Neutrophil (primary cell): ENCODE results near the gene PPM1G.
A peak's percentile ranks its signal among the peaks of the same experiment; 100 is the strongest.
"Not testable (repeated sequence)": the region's sequence is repeated elsewhere in the genome, so short reads cannot be mapped to it uniquely, and the experiment has no call there.

Experiments used
- H3K27ac ChIP-seq: fragments of 200-600 bp; sonication (generic); 2 replicates; pipeline ENCODE4 v1.5.1; 2016; ENCODE audit warnings: mild to moderate bottlenecking, moderate library complexity
- H3K27me3 ChIP-seq: fragments of 200-600 bp; sonication (generic); 2 replicates; pipeline ENCODE4 v1.6.0; 2016; ENCODE audit warnings: mild to moderate bottlenecking
- H3K36me3 ChIP-seq: fragments of 200-600 bp; sonication (generic); 2 replicates; pipeline ENCODE4 v1.5.1; 2017
- H3K4me1 ChIP-seq, 2 experiments: fragments of 200-600 bp in 1 of 2; sonication (generic) in 1 of 2; 1 replicate in 1 of 2; 2 replicates in 1 of 2; pipeline versions ENCODE4 v1.5.1 to v1.6.1; 2013 to 2016; ENCODE audit warnings: low read depth in 1 of 2, low read length in 1 of 2, mild to moderate bottlenecking in 1 of 2, moderate library complexity in 1 of 2; ENCODE audit not compliant: control insufficient read depth in 1 of 2, insufficient read depth in 1 of 2
- H3K4me3 ChIP-seq, 2 experiments: fragments of 200-600 bp in 1 of 2; sonication (generic) in 1 of 2; 1 replicate in 1 of 2; 2 replicates in 1 of 2; pipeline ENCODE4 v1.5.1; 2013 to 2016; ENCODE audit warnings: low read depth in 1 of 2, low read length in 1 of 2, mild to moderate bottlenecking in 1 of 2, moderate library complexity in 1 of 2
- H3K9me3 ChIP-seq: fragments of 200-600 bp; sonication (generic); 2 replicates; pipeline ENCODE4 v1.5.1; 2016
- TF ChIP-seq, protein P1 (sequence below): fragments of 200-600 bp; sonication (generic); IDR thresholded peaks from 2 replicates; pipeline ENCODE4 v1.5.1; 2016; ENCODE audit warnings: antibody characterized with exemption

The PPM1G gene

DNA sequence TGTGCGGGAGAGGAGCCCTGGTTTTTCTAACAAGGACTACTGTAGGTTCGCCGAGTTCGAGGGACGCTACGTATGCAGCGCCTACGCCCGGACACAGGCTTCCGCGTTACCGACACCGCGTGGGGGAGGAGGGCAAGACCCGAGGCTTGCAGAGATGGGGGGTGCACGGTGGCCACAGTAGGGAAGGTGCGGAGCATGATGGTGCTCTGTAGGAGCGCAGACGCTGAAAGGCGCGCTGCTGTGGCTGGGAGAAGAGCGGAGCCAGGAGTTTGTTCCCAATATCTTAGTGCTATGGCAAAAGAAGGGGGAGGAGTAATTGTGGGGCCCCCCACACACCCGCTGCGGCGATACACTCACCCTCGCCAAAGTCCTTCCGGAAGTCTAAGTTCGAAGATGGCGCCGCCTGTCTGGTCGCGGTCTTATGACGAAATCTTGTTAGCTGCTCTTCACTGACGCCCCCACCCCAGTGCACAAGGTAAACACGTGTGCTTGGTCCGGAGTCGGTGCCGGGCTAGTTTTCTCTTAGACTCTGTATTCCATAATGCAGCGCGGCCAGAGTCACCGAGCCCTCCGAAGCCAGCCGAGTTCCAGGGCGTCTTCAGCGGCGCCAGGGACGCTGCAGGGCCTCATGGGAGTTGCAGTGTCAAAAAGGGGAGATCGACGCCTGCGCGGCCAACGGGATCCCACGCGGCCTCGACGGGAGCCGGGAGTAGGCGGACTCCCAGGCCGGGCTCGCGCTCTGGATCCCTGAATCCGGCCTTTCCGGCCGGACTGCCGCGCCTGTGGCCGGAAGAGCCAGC lies 52.8 kb downstream of the PPM1G start, which contains the start of gene GTF3C2:
Gene GTF3C2 (minus strand): TSS at position 383 of the 800 bp plus-strand sequence. CDS start 13,210 bp downstream, outside the sequence.
- Histone ChIP-seq H3K4me1 (peaks cover 18 to 22% of the 10 kb centered on the region in 2 experiments), H3K9me3 (no peaks in the 10 kb centered on the region), H3K27ac (peak within 1 kb of the TSS; percentile 92), H3K36me3 (no peaks in the 10 kb centered on the region), H3K27me3 (no peaks in the 10 kb centered on the region), H3K4me3 (peak within 1 kb of the TSS; percentile 89 to 94)
- TF ChIP-seq, protein P1, sequence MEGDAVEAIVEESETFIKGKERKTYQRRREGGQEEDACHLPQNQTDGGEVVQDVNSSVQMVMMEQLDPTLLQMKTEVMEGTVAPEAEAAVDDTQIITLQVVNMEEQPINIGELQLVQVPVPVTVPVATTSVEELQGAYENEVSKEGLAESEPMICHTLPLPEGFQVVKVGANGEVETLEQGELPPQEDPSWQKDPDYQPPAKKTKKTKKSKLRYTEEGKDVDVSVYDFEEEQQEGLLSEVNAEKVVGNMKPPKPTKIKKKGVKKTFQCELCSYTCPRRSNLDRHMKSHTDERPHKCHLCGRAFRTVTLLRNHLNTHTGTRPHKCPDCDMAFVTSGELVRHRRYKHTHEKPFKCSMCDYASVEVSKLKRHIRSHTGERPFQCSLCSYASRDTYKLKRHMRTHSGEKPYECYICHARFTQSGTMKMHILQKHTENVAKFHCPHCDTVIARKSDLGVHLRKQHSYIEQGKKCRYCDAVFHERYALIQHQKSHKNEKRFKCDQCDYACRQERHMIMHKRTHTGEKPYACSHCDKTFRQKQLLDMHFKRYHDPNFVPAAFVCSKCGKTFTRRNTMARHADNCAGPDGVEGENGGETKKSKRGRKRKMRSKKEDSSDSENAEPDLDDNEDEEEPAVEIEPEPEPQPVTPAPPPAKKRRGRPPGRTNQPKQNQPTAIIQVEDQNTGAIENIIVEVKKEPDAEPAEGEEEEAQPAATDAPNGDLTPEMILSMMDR: no peak

DNA sequence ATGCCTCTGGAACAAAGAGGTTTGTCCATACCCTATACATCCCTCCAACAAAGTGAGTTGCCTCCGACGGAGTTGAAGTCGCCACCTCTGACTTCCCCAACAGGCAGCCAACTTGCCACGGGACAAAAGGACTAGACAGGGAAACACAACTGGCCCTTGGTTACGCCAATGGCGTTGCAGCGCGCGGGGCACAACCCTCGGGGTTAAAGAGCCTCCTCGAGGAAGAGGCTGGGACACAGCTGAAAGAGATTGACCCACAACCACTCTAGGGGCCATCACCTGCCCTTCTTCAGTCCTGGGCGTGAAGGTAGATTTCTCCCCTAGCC lies 53.4 kb downstream of the PPM1G start:
- Histone ChIP-seq H3K4me1 (peaks cover 18 to 22% of the 10 kb centered on the region in 2 experiments), H3K27me3 (no peaks in the 10 kb centered on the region), H3K9me3 (no peaks in the 10 kb centered on the region), H3K4me3 (peak overlapping the region; percentile 89 to 94), H3K36me3 (no peaks in the 10 kb centered on the region), H3K27ac (peak overlapping the region; percentile 92)
- TF ChIP-seq, protein P1: no peak

DNA sequence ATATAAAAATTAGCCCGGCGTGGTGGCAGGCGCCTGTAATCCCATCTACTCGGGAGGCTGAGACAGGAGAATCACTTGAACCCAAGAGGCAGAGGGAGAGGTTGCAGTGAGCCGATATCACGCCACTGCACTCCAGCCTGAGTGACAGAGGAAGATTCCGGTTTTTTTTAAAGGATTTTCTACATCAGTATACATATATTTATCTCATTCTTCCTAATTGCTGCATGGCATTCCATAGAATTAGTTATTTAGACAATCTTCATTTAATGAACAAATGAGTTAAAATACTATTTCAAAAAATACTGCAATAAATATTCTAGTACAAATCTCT lies 54.8 kb downstream of the PPM1G start:
- H3K4me3 ChIP-seq: no peak overlapping the region
- peaks cover 10% of the 10 kb centered on the region for H3K36me3 ChIP-seq
- H3K4me1 ChIP-seq: peaks cover 18 to 22% of the 10 kb centered on the region in 2 experiments
- no peaks in the 10 kb centered on the region for H3K9me3 ChIP-seq
- H3K27ac ChIP-seq: no peak overlapping the region
- H3K27me3 ChIP-seq: no peaks in the 10 kb centered on the region
- TF ChIP-seq, protein P1: no peak

DNA sequence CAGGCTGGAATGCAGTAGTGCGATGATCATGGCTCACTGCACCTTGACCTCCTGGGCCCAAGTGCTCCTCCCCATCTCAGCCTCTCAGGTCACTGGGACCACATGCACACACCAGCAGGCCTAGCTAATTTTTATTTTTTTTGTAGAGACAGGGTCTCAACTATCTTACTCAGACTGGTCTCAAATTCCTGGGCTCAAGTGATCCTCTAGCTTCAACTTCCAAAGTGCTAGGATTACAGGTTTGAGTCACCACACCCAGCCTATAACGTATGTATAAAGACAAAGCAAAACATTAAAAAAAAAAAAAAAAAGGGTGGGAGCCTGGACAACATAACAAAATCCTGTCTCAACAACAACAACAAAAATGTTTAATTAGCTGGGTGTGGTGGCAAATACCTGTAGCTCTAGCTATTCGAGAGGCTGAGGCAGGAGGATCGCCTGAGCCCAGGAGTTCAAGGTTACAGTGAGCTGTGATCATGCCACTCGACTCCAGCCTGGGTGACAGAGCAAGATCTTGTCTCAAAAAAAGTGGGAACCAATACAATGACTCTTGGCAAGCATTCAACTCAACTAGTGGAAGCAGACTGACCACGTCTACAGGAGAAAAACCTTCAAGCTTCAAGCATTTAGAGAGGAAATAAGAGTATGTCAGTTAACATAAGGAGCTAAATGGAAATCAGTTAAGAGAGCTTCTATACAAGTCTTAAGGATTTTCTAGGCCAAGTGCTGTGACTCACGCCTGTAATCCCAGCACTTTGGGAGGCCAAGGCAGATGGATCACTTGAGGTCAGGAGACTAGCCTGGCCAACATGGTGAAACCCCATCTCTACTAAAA lies 55.4 kb downstream of the PPM1G start:
- Histone ChIP-seq H3K27ac (no peak overlapping the region), H3K36me3 (peaks cover 10% of the 10 kb centered on the region), H3K9me3 (no peaks in the 10 kb centered on the region), H3K27me3 (no peaks in the 10 kb centered on the region), H3K4me3 (no peak overlapping the region), H3K4me1 (peaks cover 18 to 22% of the 10 kb centered on the region in 2 experiments)
- TF ChIP-seq, protein P1: no peak

DNA sequence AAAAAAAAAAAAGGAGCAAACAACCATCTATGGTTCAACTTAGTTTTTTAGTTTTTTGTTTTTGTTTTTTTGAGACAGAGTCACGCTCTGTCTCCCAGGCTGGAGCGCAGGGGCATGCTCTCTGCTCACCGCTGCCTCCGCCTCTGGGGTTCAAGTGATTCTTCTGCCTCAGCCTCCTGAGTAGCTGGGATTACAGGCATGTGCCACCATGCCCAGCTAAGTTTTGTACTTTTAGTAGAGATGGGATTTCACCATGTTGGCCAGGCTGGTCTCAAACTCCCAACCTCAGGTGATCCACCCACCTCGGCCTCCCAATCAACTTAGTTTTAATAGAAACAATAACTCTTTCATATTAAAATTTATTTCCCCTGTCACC lies 56.0 kb downstream of the PPM1G start:
- H3K27ac ChIP-seq, H3K36me3 ChIP-seq, H3K4me3 ChIP-seq, H3K9me3 ChIP-seq, H3K27me3 ChIP-seq: not testable (repeated sequence)
- peaks cover 18 to 22% of the 10 kb centered on the region in 2 experiments for H3K4me1 ChIP-seq
